Nephron progenitor cell (in vitro differentiated cells): Measurements from ENCODE around the gene ZNF710.

ENCODE experiments used
- DNase-seq: peaks from one replicate; pipeline ENCODE4 v3.0.0; 2021
- H3K27ac Mint-ChIP-seq: 2 replicates; pipeline ENCODE4 v1.8.0; 2021; ENCODE audit warnings: mild to moderate bottlenecking, moderate library complexity, mixed read lengths
- H3K27me3 Mint-ChIP-seq: 2 replicates; pipeline ENCODE4 v1.8.0; 2021; ENCODE audit warnings: mild to moderate bottlenecking, low read depth, mixed read lengths; ENCODE audit not compliant: poor library complexity
- H3K36me3 Mint-ChIP-seq: 2 replicates; pipeline ENCODE4 v1.8.0; 2021; ENCODE audit warnings: low read depth, mixed read lengths
- H3K4me1 Mint-ChIP-seq: 2 replicates; pipeline ENCODE4 v1.8.0; 2021; ENCODE audit warnings: mixed read lengths
- H3K4me3 Mint-ChIP-seq: 2 replicates; pipeline ENCODE4 v1.8.0; 2021; ENCODE audit warnings: mild to moderate bottlenecking, moderate library complexity, mixed read lengths
- H3K9me3 Mint-ChIP-seq: 2 replicates; pipeline ENCODE4 v1.8.0; 2021; ENCODE audit warnings: mild to moderate bottlenecking, moderate library complexity, mixed read lengths
- CTCF ChIP-seq: fragments of 200-600 bp; sonication (generic); IDR thresholded peaks from 2 replicates; pipeline ENCODE4 v1.5.0; 2021; ENCODE audit warnings: antibody characterized with exemption

Gene ZNF710

GRCh38 chr15:90036343-90036742 lies 35.2 kb downstream of the ZNF710 start:
- Mint-ChIP-seq H3K9me3 (no peaks in the 10 kb centered on the region), H3K36me3 (no peaks in the 10 kb centered on the region), H3K27me3 (no peaks in the 10 kb centered on the region), H3K4me1 (peaks cover 89% of the 10 kb centered on the region), H3K27ac (peak overlapping the region; percentile 80), H3K4me3 (peak overlapping the region; percentile 58)
- DNase-seq = peak; percentile 36
- TF ChIP-seq CTCF = no peak

GRCh38 chr15:90036806-90037510 lies 35.8 kb downstream of the ZNF710 start:
- Mint-ChIP-seq H3K27me3 (no peaks in the 10 kb centered on the region), H3K9me3 (no peaks in the 10 kb centered on the region), H3K4me1 (peaks cover 91% of the 10 kb centered on the region), H3K27ac (peak overlapping the region; percentile 80), H3K4me3 (peak overlapping the region; percentile 59), H3K36me3 (no peaks in the 10 kb centered on the region)
- no peak for TF ChIP-seq CTCF
- DNase-seq = no peak

GRCh38 chr15:90037511-90037860 lies 36.4 kb downstream of the ZNF710 start:
- H3K4me1 Mint-ChIP-seq = peaks cover 96% of the 10 kb centered on the region
- no peak for TF ChIP-seq CTCF
- no peak overlapping the region for H3K4me3 Mint-ChIP-seq
- DNase-seq = no peak
- no peaks in the 10 kb centered on the region for H3K9me3 Mint-ChIP-seq
- H3K36me3 Mint-ChIP-seq = no peaks in the 10 kb centered on the region
- H3K27me3 Mint-ChIP-seq = no peaks in the 10 kb centered on the region
- peak overlapping the region; percentile 63 for H3K27ac Mint-ChIP-seq

GRCh38 chr15:90037961-90038631 lies 37.0 kb downstream of the ZNF710 start:
- H3K4me1 Mint-ChIP-seq = peaks cover 99% of the 10 kb centered on the region
- TF ChIP-seq CTCF = no peak
- peak overlapping the region; percentile 2 for H3K4me3 Mint-ChIP-seq
- DNase-seq = no peak
- H3K27me3 Mint-ChIP-seq = no peaks in the 10 kb centered on the region
- H3K27ac Mint-ChIP-seq = peak overlapping the region; percentile 63
- H3K36me3 Mint-ChIP-seq = no peaks in the 10 kb centered on the region
- no peaks in the 10 kb centered on the region for H3K9me3 Mint-ChIP-seq

- H3K27ac Mint-ChIP-seq = no peak overlapping the region
- H3K4me3 Mint-ChIP-seq = peak overlapping the region; percentile 2
- H3K4me1 Mint-ChIP-seq = peaks cover 99% of the 10 kb centered on the region
- no peaks in the 10 kb centered on the region for H3K27me3 Mint-ChIP-seq
- no peak for TF ChIP-seq CTCF
- no peak for DNase-seq
- H3K9me3 Mint-ChIP-seq = no peaks in the 10 kb centered on the region
- H3K36me3 Mint-ChIP-seq = no peaks in the 10 kb centered on the region
These were observed 37.5 kb downstream of the ZNF710 start for GRCh38 chr15:90038632-90039095.
